ENCODE data around the gene SDF4. TPM values are rescaled to one million over a fixed set of nuclear protein-coding genes. Genes with fewer than 3 reads are reported as not detected.

The SDF4 gene
- total and polyA plus RNA-seq, 2 donors (not counting 1 experiment from before 2014, with no cell fraction given), result 100 to 143 TPM

DNA sequence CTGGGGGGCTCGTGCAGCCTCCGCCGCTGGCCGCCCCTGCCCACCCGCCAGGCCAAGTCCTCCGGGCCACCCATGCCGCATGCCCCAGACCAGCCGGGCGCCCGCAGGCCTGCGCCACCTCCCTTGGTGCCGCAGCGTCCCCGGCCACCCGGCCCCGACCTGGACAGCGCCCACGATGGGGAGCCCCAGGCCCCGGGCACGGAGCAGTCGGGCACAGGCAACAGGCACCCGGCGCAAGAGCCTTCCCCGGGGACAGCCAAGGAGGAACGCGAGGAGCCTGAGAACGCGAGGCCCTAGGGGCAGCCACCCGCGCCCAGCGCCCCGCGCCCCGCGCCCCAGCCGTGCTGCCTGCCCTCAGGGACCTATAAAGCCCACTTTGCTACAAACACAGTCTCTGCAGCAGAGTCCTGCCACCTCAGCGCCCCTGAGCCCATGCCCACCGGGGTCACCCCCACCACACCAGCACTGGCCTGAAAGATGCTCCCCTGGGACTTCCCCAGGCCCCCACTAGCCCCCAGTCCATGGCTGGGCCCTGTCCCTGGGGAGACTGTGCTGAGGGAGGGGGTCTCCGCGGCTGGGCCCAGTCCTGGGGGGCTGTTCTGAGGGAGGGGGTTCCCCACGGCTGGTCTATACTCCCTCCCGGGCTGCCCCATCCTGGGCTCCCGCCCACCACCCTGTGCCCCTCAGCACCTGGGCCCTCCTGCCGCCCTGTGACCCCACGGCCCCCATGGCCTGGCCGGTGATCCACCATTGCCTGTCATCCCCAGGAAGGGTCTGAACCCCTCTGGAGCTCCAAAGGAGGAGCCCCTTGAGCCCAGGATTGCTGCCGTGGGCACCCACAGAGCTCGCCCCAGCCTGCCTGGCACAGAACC, 34.0 kb downstream of the SDF4 start:
- ATAC-seq (ENCODE audit: low read depth), result no peak
- Mint-ChIP-seq H3K4me1 (peaks cover 8% of the 10 kb centered on the region), H3K27ac (no peak overlapping the region), H3K9me3 (ENCODE audit: insufficient read depth) (peaks cover 8% of the 10 kb centered on the region), H3K27me3 (no peaks in the 10 kb centered on the region), H3K4me3 (no peak overlapping the region)
- H3K27ac ChIP-seq (ENCODE audit: low read length in 2 of 2), result no peak overlapping the region
- no peak overlapping the region for H2AFZ ChIP-seq (ENCODE audit: insufficient read depth, low read depth, low read length, poor library complexity, severe bottlenecking)
- H3K9ac ChIP-seq (ENCODE audit: low read length), result no peak overlapping the region
- no peaks in the 10 kb centered on the region for H3K79me2 ChIP-seq (ENCODE audit: control insufficient read depth, insufficient read depth, low read length)
- no peaks in the 10 kb centered on the region for H4K20me1 ChIP-seq (ENCODE audit: control insufficient read depth, insufficient read depth, low read length, poor library complexity, severe bottlenecking)
- peaks cover 0 to 10% (median 5%) of the 10 kb centered on the region in 4 experiments for H3K27me3 ChIP-seq (replicated peaks in 1 of 4; ENCODE audit: control extremely low read depth in 1 of 4, control insufficient read depth in 3 of 4, insufficient read depth in 4 of 4, low read length in 3 of 4)
- 94% methylated on average over 44 of the region's 48 CpGs for WGBS (ENCODE audit: insufficient coverage)
- TF ChIP-seq, protein P1, sequence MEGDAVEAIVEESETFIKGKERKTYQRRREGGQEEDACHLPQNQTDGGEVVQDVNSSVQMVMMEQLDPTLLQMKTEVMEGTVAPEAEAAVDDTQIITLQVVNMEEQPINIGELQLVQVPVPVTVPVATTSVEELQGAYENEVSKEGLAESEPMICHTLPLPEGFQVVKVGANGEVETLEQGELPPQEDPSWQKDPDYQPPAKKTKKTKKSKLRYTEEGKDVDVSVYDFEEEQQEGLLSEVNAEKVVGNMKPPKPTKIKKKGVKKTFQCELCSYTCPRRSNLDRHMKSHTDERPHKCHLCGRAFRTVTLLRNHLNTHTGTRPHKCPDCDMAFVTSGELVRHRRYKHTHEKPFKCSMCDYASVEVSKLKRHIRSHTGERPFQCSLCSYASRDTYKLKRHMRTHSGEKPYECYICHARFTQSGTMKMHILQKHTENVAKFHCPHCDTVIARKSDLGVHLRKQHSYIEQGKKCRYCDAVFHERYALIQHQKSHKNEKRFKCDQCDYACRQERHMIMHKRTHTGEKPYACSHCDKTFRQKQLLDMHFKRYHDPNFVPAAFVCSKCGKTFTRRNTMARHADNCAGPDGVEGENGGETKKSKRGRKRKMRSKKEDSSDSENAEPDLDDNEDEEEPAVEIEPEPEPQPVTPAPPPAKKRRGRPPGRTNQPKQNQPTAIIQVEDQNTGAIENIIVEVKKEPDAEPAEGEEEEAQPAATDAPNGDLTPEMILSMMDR (IDR thresholded peaks at IDR 0.05), result no peak
- no peak for TF ChIP-seq EZH2 (IDR thresholded peaks at IDR 0.05; ENCODE audit: borderline replicate concordance, insufficient read depth, low read depth, low read length, poor library complexity, severe bottlenecking)
- ChIA-PET CTCF (interaction anchor here (0.8 kb wide), 1 partner anchor 10 kb away, joined by 3 read pairs; no protein-coding TSS in a partner anchor), POLR2A (no interaction called here)
- peaks cover 1 to 20% (median 5%) of the 10 kb centered on the region in 3 donors for H3K9me3 ChIP-seq (ENCODE audit: control extremely low read depth in 1 of 3, control insufficient read depth in 2 of 3, insufficient read depth in 1 of 3, low read length in 2 of 3)
- intact Hi-C loops (cut with micrococcal nuclease), result no loop called here
- peak; percentile 24 for DNase-seq
- H3K4me1 ChIP-seq (ENCODE audit: control insufficient read depth in 2 of 2, insufficient read depth in 2 of 2, low read length in 2 of 2), result peaks cover 5 to 7% of the 10 kb centered on the region in 2 donors
- no peaks in the 10 kb centered on the region for H3K36me3 ChIP-seq (replicated peaks in 1 of 2; ENCODE audit: control extremely low read depth in 1 of 2, control insufficient read depth in 1 of 2, extremely low read depth in 1 of 2, insufficient read depth in 2 of 2, low read length in 1 of 2)
- H3K4me3 ChIP-seq (ENCODE audit: control extremely low read depth in 1 of 5, extremely low read depth in 1 of 5, insufficient read depth in 1 of 5, low read depth in 2 of 5, low read length in 4 of 5), result no peak overlapping the region
- no peak overlapping the region for H3K4me2 ChIP-seq (replicated peaks; ENCODE audit: low read depth, low read length, poor library complexity, severe bottlenecking)

DNA sequence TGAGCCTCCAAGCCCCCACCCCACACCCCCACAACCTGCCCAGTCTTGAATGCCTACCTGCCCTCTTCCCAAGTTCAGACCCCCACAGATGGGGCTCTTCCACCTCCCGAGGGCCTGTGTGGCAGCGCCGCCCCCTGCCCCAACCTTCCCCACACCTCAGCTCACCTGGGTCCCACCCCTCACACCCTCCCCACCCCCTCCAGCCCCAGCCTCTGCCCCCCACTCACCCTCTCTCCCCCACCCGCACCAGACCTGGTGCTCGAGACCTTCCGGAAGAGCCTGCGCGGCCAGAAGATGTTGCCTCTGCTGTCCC, 34.7 kb downstream of the SDF4 start:
- no peak overlapping the region for H2AFZ ChIP-seq (ENCODE audit: insufficient read depth, low read depth, low read length, poor library complexity, severe bottlenecking)
- H3K4me1 ChIP-seq (ENCODE audit: control insufficient read depth in 2 of 2, insufficient read depth in 2 of 2, low read length in 2 of 2), result peaks cover 5 to 7% of the 10 kb centered on the region in 2 donors
- intact Hi-C loops (cut with micrococcal nuclease), result no loop called here
- no peak overlapping the region for H3K4me3 Mint-ChIP-seq
- no peak for TF ChIP-seq EZH2 (IDR thresholded peaks at IDR 0.05; ENCODE audit: borderline replicate concordance, insufficient read depth, low read depth, low read length, poor library complexity, severe bottlenecking)
- TF ChIP-seq, protein P1 (IDR thresholded peaks at IDR 0.05), result no peak
- WGBS (ENCODE audit: insufficient coverage), result 88% methylated on average over 7 of the region's 8 CpGs
- H3K4me1 Mint-ChIP-seq, result peaks cover 8% of the 10 kb centered on the region
- no peaks in the 10 kb centered on the region for H4K20me1 ChIP-seq (ENCODE audit: control insufficient read depth, insufficient read depth, low read length, poor library complexity, severe bottlenecking)
- CTCF ChIA-PET, result no interaction called here
- H3K27ac Mint-ChIP-seq, result no peak overlapping the region
- POLR2A ChIA-PET, result no interaction called here
- H3K4me3 ChIP-seq (ENCODE audit: control extremely low read depth in 1 of 5, extremely low read depth in 1 of 5, insufficient read depth in 1 of 5, low read depth in 2 of 5, low read length in 4 of 5), result no peak overlapping the region
- H3K27me3 ChIP-seq (replicated peaks in 1 of 4; ENCODE audit: control extremely low read depth in 1 of 4, control insufficient read depth in 3 of 4, insufficient read depth in 4 of 4, low read length in 3 of 4), result peaks cover 0 to 10% (median 5%) of the 10 kb centered on the region in 4 experiments
- ATAC-seq (ENCODE audit: low read depth) (no peak), DNase-seq (no peak)
- H3K9me3 ChIP-seq (ENCODE audit: control extremely low read depth in 1 of 3, control insufficient read depth in 2 of 3, insufficient read depth in 1 of 3, low read length in 2 of 3), result peaks cover 1 to 20% (median 5%) of the 10 kb centered on the region in 3 donors
- no peak overlapping the region for H3K4me2 ChIP-seq (replicated peaks; ENCODE audit: low read depth, low read length, poor library complexity, severe bottlenecking)
- no peaks in the 10 kb centered on the region for H3K79me2 ChIP-seq (ENCODE audit: control insufficient read depth, insufficient read depth, low read length)
- no peak overlapping the region for H3K9ac ChIP-seq (ENCODE audit: low read length)
- H3K27me3 Mint-ChIP-seq, result no peaks in the 10 kb centered on the region
- peaks cover 8% of the 10 kb centered on the region for H3K9me3 Mint-ChIP-seq (ENCODE audit: insufficient read depth)
- H3K27ac ChIP-seq (ENCODE audit: low read length in 2 of 2), result no peak overlapping the region
- no peaks in the 10 kb centered on the region for H3K36me3 ChIP-seq (replicated peaks in 1 of 2; ENCODE audit: control extremely low read depth in 1 of 2, control insufficient read depth in 1 of 2, extremely low read depth in 1 of 2, insufficient read depth in 2 of 2, low read length in 1 of 2)

All from B cell (primary cell).